ENCODE results near the gene SPAG9. TPM values are rescaled to one million over a fixed set of nuclear protein-coding genes. Genes with fewer than 3 reads are reported as not detected.

The SPAG9 gene
- total RNA-seq, 1 experiment from 2014 or later = 78.5 TPM

GRCh38 chr17:51000835-51001638, 119.6 kb downstream of the SPAG9 start:
- Mint-ChIP-seq H3K27ac (ENCODE audit: low read depth, unreplicated experiment) (no peak overlapping the region), H3K9me3 (ENCODE audit: unreplicated experiment) (no peaks in the 10 kb centered on the region), H3K27me3 (ENCODE audit: insufficient read depth, unreplicated experiment) (no peaks in the 10 kb centered on the region), H3K4me1 (ENCODE audit: insufficient read depth, unreplicated experiment) (no peaks in the 10 kb centered on the region), H3K36me3 (ENCODE audit: insufficient read depth, unreplicated experiment) (peaks cover 82% of the 10 kb centered on the region), H3K4me3 (ENCODE audit: unreplicated experiment) (no peak overlapping the region)
- DNase-seq (ENCODE audit: unreplicated experiment) = peak; percentile 69
- POLR2A ChIA-PET = interaction anchor here (0.8 to 4.6 kb wide), 6 partner anchors 9 to 152 kb away, joined by 3 to 28 read pairs (median 4); partner anchors contain the start of genes NME1 and SPAG9
- no TSS peak for BruUV-seq (replicated peaks)
- CTCF ChIA-PET = interaction anchor here (0.5 to 6.1 kb wide), 26 partner anchors 9 to 194 kb away, joined by 3 to 83 read pairs (median 4); partner anchors contain the start of genes NME1 and SPAG9
- intact Hi-C loops (cut with micrococcal nuclease) = loop anchor here (1.0 kb wide), 3 partner anchors 55 to 152 kb away; partner anchors contain the start of genes NME1 and SPAG9
- peak; percentile 55 for TF ChIP-seq CTCF (IDR thresholded peaks at IDR 0.05; ENCODE audit: unreplicated experiment)

- Mint-ChIP-seq H3K4me3 (ENCODE audit: unreplicated experiment) (no peak overlapping the region), H3K27ac (ENCODE audit: low read depth, unreplicated experiment) (no peak overlapping the region), H3K9me3 (ENCODE audit: unreplicated experiment) (no peaks in the 10 kb centered on the region), H3K27me3 (ENCODE audit: insufficient read depth, unreplicated experiment) (no peaks in the 10 kb centered on the region), H3K4me1 (ENCODE audit: insufficient read depth, unreplicated experiment) (no peaks in the 10 kb centered on the region), H3K36me3 (ENCODE audit: insufficient read depth, unreplicated experiment) (peaks cover 97% of the 10 kb centered on the region)
- intact Hi-C loops (cut with micrococcal nuclease) = no loop called here
- ChIA-PET CTCF (interaction anchor here (0.8 to 0.9 kb wide), 2 partner anchors 93 to 143 kb away, joined by 3 read pairs; no protein-coding TSS in a partner anchor), POLR2A (interaction anchor here (1.9 kb wide), 1 partner anchor 158 kb away, joined by 5 read pairs; the partner anchor contains the start of gene NME1)
- no peak for TF ChIP-seq CTCF (IDR thresholded peaks at IDR 0.05; ENCODE audit: unreplicated experiment)
- BruUV-seq (replicated peaks) = no TSS peak
- no peak for DNase-seq (ENCODE audit: unreplicated experiment)
Observed at GRCh38 chr17:50995668-50996067, 125.0 kb downstream of the SPAG9 start.

- Mint-ChIP-seq H3K4me3 (ENCODE audit: unreplicated experiment) (no peak overlapping the region), H3K27ac (ENCODE audit: low read depth, unreplicated experiment) (peak overlapping the region; percentile 54), H3K4me1 (ENCODE audit: insufficient read depth, unreplicated experiment) (no peaks in the 10 kb centered on the region), H3K9me3 (ENCODE audit: unreplicated experiment) (no peaks in the 10 kb centered on the region), H3K27me3 (ENCODE audit: insufficient read depth, unreplicated experiment) (no peaks in the 10 kb centered on the region), H3K36me3 (ENCODE audit: insufficient read depth, unreplicated experiment) (peaks cover 100% of the 10 kb centered on the region)
- no TSS peak for BruUV-seq (replicated peaks)
- no peak for TF ChIP-seq CTCF (IDR thresholded peaks at IDR 0.05; ENCODE audit: unreplicated experiment)
- intact Hi-C loops (cut with micrococcal nuclease) = no loop called here
- ChIA-PET CTCF (no interaction called here), POLR2A (interaction anchor here (0.7 kb wide), 1 partner anchor 145 kb away, joined by 3 read pairs; no protein-coding TSS in a partner anchor)
- DNase-seq (ENCODE audit: unreplicated experiment) = peak; percentile 44
Observed at GRCh38 chr17:50993544-50993943, 127.1 kb downstream of the SPAG9 start.

GRCh38 chr17:50989149-50989548, 131.5 kb downstream of the SPAG9 start:
- Mint-ChIP-seq H3K4me1 (ENCODE audit: insufficient read depth, unreplicated experiment) (peaks cover 7% of the 10 kb centered on the region), H3K9me3 (ENCODE audit: unreplicated experiment) (no peaks in the 10 kb centered on the region), H3K36me3 (ENCODE audit: insufficient read depth, unreplicated experiment) (peaks cover 84% of the 10 kb centered on the region), H3K27ac (ENCODE audit: low read depth, unreplicated experiment) (no peak overlapping the region), H3K27me3 (ENCODE audit: insufficient read depth, unreplicated experiment) (no peaks in the 10 kb centered on the region), H3K4me3 (ENCODE audit: unreplicated experiment) (no peak overlapping the region)
- no peak for DNase-seq (ENCODE audit: unreplicated experiment)
- ChIA-PET CTCF (no interaction called here), POLR2A (interaction anchor here (1.1 kb wide), 1 partner anchor 26 kb away, joined by 3 read pairs; no protein-coding TSS in a partner anchor)
- TF ChIP-seq CTCF (IDR thresholded peaks at IDR 0.05; ENCODE audit: unreplicated experiment) = no peak
- no TSS peak for BruUV-seq (replicated peaks)
- intact Hi-C loops (cut with micrococcal nuclease) = no loop called here
